GM18498 (cell line): Measurements from ENCODE around the gene GDPD4.

Source experiments
- ATAC-seq: cut with Tn5 transposase; IDR thresholded peaks from one replicate; pipeline ENCODE4 v1.9.1; 2021; ENCODE audit warnings: mild to moderate bottlenecking, moderate library complexity; ENCODE audit not compliant: unreplicated experiment

GDPD4 gene

DNA sequence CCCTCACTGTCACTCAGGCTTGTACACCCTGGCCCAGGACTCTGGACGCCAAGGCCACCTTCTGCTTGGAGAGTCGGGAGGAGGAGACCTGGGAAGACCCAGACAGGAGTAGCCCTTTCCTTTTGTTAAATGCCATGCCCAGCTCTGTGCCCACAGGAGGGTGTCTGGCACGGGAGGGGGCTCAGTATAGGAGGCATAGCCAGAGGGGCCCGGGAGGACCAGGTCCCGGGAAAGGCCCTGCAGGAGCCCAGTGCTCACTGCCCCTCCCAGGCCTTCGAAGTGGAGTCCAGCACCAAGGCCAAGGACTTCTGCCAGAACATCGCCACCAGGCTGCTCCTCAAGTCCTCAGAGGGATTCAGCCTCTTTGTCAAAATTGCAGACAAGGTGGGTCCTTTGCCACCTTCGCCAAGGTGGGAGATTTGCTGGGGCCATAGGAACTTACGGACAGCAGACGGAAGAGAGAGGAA lies 94.4 kb downstream of the GDPD4 start:
- no peak for ATAC-seq

DNA sequence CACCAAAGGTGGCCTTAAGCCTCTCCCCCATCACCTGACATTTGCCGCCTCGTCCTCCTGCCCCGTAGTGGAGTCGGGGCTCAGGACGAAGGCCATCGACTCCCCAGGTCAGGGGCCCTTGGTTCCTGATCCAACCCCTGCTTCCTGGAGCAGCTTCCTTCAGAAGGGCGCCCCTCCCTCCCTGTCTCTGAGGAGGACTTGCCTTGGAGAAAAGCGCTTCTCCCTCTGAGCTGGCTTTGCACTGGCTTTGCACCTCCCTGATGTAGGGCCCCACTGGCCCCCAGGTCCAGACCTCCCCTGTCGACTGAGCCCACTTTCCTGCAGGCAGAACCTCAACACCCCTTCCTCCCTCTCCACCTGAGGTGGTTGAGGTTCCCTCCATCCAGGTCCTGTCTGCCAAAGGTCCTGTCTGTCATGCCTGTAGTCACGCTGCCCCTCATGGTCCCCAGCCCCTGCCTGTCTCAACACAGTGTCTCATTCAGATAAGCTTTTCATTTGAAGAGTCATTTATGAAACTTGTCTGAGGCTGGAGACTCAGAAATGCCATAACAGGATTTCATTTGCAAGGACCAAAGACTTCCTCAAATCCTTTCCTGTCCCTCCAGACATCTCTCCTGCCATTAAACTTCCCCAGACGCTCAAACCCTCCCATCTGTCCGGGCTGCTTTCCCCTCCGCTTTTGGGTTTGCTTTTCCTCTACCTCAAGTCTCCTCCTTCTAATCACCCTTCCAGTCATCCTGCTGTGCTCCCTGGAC lies 95.0 kb downstream of the GDPD4 start:
- ATAC-seq: no peak

DNA sequence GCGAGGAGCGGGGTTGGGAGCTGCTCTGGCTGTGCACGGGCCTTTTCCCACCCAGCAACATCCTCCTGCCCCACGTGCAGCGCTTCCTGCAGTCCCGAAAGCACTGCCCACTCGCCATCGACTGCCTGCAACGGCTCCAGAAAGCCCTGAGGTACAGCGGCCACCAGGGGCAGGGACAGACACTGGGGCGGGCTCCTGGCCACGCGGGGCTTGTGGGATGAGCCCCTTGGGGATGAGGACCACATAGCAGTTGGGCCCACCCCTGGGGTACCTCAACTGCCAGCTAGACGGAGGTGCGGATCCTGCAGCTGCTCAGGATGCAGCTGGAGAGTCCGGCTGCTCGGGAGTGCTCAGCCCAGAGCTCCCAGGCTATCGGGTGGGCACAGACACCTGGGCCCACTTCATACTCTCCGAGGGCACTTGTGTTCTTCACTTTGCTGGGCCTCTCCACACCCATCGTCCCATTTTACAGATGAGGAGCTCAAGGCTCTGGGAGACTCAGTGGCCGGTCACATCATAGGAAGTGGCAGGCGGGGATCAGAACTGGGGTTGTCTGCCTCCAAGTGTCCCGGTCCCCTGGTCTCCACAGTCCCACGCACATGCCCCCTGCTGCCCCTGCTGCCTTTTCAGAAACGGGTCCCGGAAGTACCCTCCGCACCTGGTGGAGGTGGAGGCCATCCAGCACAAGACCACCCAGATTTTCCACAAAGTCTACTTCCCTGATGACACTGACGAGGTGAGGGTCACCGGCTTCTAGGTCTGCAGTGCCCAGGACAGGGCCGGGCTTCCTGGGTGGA lies 95.8 kb downstream of the GDPD4 start:
- no peak for ATAC-seq

DNA sequence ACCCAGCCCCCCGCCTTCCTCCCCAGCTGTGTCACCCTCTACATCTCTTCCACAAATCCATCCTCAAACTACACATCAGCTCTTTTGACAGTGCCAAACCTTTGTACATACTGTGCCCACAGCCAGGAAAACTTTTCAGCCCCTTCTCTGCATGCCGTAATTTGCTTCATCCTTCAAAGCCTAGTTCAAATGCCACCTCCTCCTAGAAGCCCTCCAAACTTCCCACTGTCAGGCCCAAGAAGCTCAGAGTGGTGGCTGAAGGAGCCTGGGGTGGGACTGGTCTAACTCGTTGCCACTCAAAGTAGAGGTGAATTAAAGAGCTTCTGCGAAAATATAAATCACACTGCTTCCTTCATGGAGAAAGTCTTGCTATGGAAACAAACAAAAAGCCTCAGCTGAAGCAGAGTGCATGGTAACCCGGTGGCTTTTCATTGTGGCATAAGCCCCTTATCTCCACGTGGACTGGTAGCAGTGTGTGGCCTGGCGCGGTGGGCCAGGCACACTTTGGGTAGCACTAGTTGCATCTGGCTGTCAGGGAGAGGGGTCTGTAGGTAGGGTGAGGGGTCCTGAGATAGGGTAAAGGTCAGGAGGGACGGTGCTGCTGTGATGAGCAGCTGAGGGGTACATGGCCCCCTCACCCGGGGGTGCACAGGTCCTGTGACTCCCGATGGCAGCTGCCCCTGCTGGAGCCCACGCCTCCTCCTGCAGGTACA lies 96.6 kb downstream of the GDPD4 start:
- no peak for ATAC-seq

DNA sequence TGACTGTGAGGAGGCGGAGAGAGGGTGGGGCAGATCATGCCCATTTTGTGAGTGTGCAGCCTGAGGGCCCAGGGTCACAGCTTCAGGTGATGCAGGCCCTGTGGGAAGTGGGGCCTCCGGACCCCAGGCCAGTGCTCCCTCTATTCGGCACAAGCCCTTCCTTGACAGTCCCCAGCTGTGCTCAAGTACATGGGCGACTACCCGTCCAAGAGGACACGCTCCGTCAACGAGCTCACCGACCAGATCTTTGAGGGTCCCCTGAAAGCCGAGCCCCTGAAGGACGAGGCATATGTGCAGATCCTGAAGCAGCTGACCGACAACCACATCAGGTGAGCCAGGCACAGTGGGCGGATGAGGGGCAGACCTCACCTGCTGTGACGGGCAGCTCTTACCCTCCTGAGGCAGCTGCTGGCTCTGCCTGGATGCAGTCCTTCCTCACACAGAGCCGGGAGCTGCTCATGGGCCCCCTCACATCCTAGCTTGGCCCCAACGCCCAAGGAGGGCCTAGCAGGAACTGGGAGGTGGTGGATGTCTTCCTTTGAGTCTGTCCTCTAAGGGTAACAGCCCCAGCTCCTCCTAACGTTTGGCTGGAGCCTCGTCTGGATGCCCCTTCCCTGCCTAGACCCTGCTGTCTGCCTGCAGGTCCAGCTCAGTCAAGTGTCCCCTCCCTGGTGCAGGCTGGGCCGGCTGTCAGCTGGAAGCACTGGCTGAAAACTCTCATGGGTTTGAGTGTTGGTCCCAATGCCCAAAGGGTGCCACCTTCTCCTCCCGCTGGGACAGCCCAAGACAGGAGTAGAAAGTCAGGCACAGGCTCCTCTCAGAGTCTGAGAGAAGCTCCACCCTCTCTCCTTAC lies 97.4 kb downstream of the GDPD4 start:
- ATAC-seq: no peak

DNA sequence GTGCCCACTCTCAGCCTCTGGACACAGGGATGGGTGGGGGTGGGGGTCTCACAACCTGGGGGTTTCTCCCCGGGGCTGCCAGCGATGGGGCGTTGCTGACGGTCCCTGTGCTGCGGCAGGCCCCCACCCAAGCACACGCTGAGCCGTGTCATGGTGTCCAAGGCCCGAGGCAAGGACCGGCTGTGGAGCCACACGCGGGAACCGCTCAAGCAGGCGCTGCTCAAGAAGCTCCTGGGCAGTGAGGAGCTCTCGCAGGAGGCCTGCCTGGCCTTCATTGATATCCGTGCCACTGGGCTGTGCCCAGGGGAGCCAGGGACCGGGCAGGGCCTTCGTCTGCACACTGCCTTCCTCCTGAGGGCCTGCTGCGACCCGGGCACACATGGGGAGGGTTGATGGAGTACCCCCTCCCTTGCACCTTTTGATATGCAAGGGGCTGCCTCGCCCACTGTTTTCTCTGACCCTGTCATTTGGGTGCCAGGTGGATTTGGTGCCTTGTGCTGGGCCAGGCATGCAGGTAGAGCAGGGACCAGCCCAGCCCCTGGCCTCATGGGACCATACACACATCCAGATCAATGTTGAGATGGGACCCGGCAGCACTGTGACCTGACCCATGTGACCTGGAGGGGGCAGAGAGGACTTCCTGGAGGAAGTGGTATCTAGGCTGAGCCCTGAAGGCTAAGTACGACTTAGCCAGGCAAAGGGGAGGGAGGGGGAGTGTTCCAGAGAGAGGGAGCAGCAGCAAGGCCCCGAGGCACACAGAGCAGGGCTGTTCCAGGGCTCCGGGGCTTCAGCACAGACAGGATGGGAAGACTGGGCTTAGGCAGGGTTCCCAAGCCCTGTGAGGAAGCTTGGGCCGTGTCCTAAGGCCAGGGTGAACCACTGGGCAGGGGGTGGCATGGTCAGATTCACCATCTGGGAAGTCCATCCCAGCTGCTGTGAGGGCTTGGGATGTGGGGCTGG lies 98.3 kb downstream of the GDPD4 start:
- no peak for ATAC-seq

DNA sequence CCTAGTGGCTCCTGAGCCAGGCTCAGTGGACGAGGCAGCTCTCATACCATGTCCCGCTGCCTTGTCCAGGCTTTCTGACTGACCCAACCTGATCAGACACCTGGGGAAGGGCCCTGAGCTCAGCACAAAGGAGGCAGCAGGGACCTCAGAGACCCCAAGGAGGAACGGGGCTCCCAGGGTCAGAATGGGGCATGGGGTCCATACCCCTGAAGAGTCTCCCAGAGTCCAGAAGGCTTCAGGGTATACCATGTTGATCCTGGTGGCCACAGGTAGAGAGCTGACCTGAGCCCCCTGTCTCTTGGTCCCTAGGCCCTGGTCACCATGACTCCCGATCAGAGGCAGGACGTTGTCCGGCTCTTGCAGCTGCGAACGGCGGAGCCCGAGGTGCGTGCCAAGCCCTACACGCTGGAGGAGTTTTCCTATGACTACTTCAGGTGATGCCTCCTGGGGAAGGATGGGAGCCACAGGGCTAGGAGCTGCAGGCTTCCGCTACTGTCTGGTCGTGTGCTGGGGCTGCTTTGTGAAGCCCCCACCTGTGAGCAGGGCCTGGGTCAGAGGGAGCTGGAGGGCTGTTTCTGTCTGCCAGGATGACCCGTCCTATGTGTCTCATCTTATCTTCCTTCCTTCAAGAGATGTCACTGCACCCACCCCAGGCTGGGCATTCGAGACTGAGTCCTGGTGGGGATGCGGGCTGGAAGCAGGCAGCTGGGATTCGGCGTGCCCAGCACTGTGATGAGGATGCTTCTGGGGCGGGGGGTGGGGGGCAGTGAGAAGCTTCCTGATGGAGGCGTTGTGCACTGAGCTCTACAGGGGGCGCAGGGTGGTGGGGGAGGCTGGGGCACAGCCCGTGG lies 99.3 kb downstream of the GDPD4 start:
- ATAC-seq: no peak

DNA sequence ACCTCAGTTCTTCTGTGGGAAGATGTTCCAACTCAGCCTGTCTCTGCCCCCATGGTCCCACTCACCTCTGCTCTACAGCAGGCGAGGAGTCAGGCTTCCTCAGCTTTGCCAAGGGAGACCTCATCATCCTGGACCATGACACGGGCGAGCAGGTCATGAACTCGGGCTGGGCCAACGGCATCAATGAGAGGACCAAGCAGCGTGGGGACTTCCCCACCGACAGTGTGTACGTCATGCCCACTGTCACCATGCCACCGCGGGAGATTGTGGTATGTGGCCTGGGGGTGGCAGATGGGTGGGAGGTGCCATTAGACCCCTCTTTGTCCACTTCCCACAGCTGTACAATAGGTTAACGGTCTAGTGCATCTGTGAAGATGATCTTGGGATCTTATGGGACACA lies 100.1 kb downstream of the GDPD4 start:
- ATAC-seq: no peak

DNA sequence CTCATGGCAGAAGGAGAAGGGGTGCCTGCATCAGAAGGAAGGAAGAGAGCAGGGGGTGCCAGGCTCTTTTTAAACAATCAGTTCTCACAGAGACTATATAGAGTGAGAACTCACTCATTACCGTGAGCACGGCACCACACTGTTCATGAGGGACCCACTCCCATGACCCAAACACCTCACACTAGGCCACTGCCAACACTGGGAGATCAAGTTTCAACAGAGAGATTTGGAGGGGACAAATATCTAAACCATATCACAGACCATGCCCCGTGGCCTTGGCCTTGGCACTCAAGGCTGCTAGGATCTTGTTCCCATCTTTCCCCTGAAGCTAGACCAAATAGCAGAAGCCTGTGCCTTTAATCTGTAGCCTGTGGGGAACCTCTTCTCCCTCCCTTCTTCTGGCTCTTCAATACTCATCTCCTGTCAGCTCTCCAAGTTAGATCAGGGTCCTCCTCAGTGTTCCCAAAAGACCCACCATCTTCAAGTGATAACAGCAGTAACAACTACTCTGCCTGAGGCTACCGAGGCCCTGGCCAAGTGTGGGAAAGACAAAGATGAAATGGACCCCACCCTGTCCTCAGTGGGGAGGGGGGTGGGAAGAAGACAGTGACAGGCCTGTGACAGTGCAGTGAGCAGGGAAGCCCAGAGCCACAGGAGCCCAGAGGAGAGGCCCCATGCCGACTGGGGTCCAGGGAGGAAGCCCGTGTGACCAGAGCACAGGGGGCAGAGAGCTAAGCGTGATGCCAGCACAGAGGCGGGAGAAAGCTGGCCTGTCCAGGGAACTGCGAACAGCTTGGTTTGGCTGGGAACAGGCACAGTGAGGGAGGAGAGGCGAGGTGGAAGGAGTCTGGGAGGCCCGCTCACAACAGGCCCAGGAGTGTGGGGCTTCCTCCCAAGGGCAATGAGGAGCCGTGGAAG lies 100.9 kb downstream of the GDPD4 start:
- no peak for ATAC-seq

DNA sequence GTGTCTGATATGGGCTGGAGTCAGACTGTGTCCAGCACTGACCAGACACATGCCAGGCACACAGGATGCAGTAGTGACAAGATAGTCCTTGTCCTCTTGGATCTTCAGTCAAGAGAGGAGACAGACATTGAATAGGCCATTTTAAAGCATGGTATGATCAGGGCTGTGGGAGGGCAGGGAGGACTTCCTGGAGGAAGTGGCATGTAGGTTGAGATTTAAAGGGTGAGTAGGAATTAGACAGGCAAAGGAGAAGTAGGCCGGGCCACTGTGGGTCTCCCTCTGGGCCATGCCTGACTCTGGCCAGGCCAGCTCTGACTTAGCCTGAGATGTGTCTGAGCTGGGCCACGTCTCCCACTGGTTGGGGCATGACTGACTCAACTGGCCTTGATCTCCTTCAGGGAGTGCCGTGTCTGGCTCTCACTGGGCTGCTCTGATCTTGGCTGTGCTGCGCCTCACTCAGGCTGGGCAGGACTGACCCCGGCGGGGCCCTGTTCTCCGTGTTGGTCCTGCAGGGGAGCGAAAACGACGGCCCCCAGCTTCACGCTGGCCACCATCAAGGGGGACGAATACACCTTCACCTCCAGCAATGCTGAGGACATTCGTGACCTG lies 102.2 kb downstream of the GDPD4 start:
- ATAC-seq: no peak

DNA sequence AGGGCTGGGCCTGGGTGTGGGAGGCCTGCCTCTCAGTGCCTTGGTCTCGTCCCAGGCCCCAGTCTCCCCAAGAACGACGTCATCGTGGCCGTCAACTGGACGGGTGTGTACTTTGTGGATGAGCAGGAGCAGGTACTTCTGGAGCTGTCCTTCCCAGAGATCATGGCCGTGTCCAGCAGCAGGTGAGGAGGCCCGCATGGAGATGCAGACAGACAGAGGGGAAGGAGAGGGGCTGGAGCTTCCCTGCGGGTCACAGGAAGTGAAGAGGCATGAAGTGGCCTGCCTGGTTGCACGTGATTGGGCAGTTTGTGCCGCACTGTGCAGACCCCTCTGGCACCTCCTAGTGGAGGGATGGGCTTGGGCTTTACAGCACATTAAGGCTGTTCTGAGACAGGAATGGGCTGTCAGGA lies 103.0 kb downstream of the GDPD4 start:
- no peak for ATAC-seq

DNA sequence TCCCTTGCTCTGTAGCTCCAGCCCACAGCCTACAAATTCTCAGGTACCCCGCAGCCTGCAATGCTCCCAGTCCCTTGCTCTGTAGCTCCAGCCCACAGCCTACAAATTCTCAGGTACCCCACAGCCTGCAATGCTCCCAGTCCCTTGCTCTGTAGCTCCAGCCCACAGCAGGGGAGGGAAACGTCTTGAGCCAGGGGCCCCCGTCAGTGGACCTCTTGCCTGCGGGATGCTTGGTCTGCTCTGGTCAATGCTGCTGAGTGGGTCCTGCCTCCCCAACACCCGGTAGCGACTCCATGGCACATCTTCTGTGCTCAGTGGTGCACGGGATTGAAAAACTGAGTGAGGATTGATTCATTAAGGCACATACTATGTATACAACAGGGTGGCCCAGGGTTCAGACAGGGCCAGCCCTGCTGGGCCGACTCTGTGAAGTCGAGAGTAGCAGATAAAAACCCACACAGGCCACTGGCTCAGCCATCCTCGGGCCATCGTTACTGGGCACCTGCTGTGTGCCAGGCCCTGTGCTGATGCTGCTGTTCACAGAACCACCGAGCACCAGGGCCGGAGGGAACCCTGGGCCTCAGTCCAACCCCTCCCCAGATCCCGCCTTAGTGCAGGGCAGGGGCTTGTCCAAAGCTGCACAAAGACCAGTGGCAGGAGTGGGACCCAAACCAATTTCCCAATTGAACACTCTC lies 103.7 kb downstream of the GDPD4 start:
- no peak for ATAC-seq

DNA sequence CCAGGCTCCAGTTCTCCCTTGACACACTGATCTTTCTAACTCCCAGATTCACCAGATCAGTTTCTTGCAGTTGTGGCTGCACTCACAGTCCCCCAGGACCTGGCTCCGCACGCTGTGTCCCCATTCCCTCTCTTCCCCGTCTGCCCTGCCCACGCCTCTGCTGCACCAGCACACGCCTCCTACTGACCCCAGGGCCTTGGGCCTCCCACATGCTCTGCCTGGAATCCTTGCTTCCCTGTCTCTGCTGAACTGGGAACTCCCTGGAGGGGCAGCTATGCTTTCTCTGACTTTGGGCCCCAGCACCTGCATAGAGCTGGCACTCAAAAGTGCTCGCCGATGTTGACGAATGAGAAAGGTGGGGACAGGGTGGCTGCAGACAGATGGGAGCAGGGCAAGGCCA lies 104.5 kb downstream of the GDPD4 start:
- ATAC-seq: no peak

DNA sequence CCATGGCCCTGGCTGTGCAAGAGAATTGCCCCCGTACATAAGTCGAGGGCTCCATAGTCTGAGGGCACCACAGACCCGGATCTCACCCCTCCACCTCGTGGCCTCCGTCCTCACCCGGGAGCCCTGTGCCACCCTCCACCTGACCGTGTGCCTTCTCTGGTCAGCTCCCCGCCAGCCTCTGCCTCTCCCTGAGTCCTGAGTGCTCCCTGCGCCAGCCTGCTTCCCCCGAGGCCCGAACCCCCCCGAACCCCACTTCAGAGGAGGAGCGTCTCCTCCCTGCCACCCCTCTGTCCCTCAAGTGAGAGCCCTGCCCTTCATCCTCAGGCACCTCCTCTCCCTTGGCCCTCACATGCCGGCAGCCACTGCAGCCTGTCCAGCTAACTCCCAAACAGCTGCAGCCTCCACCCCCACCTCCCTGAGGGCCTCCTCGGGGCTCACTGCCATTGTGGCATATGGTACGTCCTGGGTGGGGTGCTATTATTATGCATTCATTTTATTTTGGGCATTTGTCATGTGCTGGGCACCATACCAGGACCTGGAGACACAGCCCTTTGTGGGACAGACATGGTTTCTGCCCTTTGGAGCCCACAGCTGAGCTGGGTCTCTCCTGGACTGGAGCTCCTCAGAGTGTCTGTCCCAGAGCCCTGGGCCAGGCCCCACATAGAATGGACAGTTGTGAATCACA lies 106.3 kb downstream of the GDPD4 start:
- no peak for ATAC-seq

DNA sequence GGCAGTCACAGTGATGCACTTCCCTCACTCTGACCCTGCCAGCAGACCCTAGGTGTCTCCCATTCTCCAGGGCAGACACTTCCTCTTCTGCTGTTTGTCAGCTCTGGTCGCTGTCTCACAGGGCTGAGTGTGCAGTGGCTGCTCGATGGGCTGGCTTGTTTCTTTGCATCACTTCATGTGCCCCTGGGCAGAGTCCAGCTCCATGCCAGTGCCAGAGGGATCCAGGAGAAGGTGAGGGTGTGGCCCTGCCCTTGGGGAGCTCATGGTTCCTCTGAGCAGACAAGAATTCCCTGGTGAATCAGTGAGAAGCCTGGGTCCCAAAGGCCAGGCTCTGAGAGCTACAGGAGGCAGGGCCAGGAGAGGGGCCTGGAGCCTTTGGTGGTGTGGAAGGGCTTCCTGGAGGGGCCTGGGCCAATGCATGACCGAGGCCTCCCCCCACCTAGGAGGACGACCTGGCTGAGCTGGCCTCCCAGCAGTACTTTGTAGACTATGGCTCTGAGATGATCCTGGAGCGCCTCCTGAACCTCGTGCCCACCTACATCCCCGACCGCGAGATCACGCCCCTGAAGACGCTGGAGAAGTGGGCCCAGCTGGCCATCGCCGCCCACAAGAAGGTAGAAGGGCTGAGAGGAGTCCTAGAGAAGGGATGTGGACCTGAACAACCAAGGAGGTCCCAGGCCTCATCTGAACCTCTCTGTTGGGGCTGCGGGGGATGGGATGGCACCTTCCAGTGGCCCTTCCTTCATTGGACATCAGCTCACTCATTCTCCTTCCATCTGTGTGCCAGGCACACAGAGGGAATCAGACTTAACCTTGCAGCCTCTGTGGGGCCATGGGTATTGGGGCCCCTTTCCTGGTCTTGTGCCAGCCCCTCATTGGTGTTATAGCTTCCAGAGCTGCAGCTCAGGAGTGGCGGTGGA lies 107.3 kb downstream of the GDPD4 start:
- ATAC-seq: no peak
